Measurements from ENCODE around the gene ADPRH.
"Not testable (repeated sequence)": the region's sequence is repeated elsewhere in the genome, so short reads cannot be mapped to it uniquely, and the experiment has no call there.

ADPRH gene

GRCh38 chr3:119560160-119560559 is 19.1 kb upstream of the ADPRH start:
- DNase-seq: no peak

GRCh38 chr3:119562307-119562961 is 16.9 kb upstream of the ADPRH start:
- DNase-seq: peak; percentile 94 to 99

- not testable (repeated sequence) for DNase-seq
Observed at GRCh38 chr3:119563334-119563733, 16.0 kb upstream of the ADPRH start.

- DNase-seq: peak in 1 of 2 donors; percentile 45
Observed at GRCh38 chr3:119569156-119569555, 10.1 kb upstream of the ADPRH start.

GRCh38 chr3:119570229-119570628 is 9.1 kb upstream of the ADPRH start:
- peak; percentile 94 to 96 for DNase-seq

GRCh38 chr3:119571230-119571629 is 8.1 kb upstream of the ADPRH start:
- DNase-seq: no peak

- peak; percentile 53 to 68 for DNase-seq
Observed at GRCh38 chr3:119571688-119572087, 7.6 kb upstream of the ADPRH start.

GRCh38 chr3:119575507-119575906 is 3.8 kb upstream of the ADPRH start:
- DNase-seq: no peak

- DNase-seq: no peak
Observed at GRCh38 chr3:119580067-119580760, 922 bp downstream of the ADPRH start.

GRCh38 chr3:119582178-119582577 is 2.9 kb downstream of the ADPRH start:
- peak; percentile 92 to 95 for DNase-seq

- DNase-seq: peak; percentile 60 to 78
Observed at GRCh38 chr3:119585208-119585607, 5.9 kb downstream of the ADPRH start.

GRCh38 chr3:119585856-119586570 is 6.7 kb downstream of the ADPRH start:
- DNase-seq: peak; percentile 50 to 54

GRCh38 chr3:119586733-119587172 is 7.5 kb downstream of the ADPRH start:
- peak; percentile 70 to 80 for DNase-seq

GRCh38 chr3:119588112-119588511 is 8.8 kb downstream of the ADPRH start:
- peak; percentile 94 to 99 for DNase-seq

GRCh38 chr3:119589102-119589773 is 9.9 kb downstream of the ADPRH start:
- DNase-seq: peak; percentile 87 to 95

- DNase-seq: no peak
Observed at GRCh38 chr3:119590706-119591105, 11.4 kb downstream of the ADPRH start.

- peak; percentile 82 for DNase-seq
Observed at GRCh38 chr3:119592861-119593260, 13.6 kb downstream of the ADPRH start.

GRCh38 chr3:119594066-119594465 is 14.8 kb downstream of the ADPRH start:
- DNase-seq: no peak

- DNase-seq: not testable (repeated sequence)
Observed at GRCh38 chr3:119594929-119595328, 15.6 kb downstream of the ADPRH start.

- DNase-seq: no peak
Observed at GRCh38 chr3:119595639-119596334, 16.5 kb downstream of the ADPRH start.

- DNase-seq: peak; percentile 41 to 55
Observed at GRCh38 chr3:119596398-119596797, 17.1 kb downstream of the ADPRH start.

GRCh38 chr3:119597548-119598288 is 18.4 kb downstream of the ADPRH start, which contains the start of gene PLA1A:
Gene PLA1A (plus strand): TSS chr3:119597885. CDS start chr3:119597914, 29 bp downstream.
- peak in 1 of 2 donors; percentile 20 for DNase-seq
